Esophagus squamous epithelium (tissue), 4 donors: ENCODE measurements around the gene ZEB2.

Source experiments
- CTCF ChIP-seq, 6 experiments: fragments of 450-650 bp in 4 of 6; fragments of 200-600 bp in 2 of 6; sonication (generic) in 2 of 6; IDR thresholded peaks; one replicate each; pipeline ENCODE4 v1.5.1; 2016 to 2019; ENCODE audit warnings: antibody characterized with exemption in 6 of 6, mild to moderate bottlenecking in 4 of 6, moderate library complexity in 4 of 6
- POLR2A ChIP-seq, 4 donors: fragments of 450-650 bp; IDR thresholded peaks; one replicate each; pipeline ENCODE4 v1.6.1; 2017; ENCODE audit warnings: antibody characterized with exemption in 4 of 4, mild to moderate bottlenecking in 4 of 4, moderate library complexity in 3 of 4

- TF ChIP-seq CTCF (IDR thresholded peaks at IDR 0.05) (no peak), POLR2A (IDR thresholded peaks at IDR 0.05) (no peak)
Measured at GRCh38 chr2:144475044-144475443, 44.9 kb downstream of the ZEB2 start.
